GM23248 (cell line): ENCODE measurements around the gene CST7. TPM values are rescaled to one million over a fixed set of nuclear protein-coding genes. Genes with fewer than 3 reads are reported as not detected.

ENCODE experiments used
- DNase-seq: peaks from one replicate; pipeline ENCODE4 v3.0.0-alpha.2; 2015
- H2AFZ ChIP-seq: fragments of 200-600 bp; sonication (generic); 2 replicates; pipeline ENCODE4 v1.6.1; 2016; ENCODE audit warnings: antibody characterized with exemption
- H3F3A ChIP-seq: fragments of 200-600 bp; sonication (generic); 2 replicates; pipeline ENCODE4 v1.6.1; 2016; ENCODE audit warnings: mild to moderate bottlenecking, antibody characterized with exemption, mixed run types; ENCODE audit not compliant: insufficient read depth
- H3K27ac ChIP-seq: fragments of 200-600 bp; sonication (generic); 2 replicates; pipeline ENCODE4 v1.5.1; 2016; ENCODE audit warnings: mild to moderate bottlenecking
- H3K27me3 ChIP-seq: fragments of 200-600 bp; sonication (generic); replicated peaks from 2 replicates; pipeline ENCODE4 v1.6.1; 2016; ENCODE audit warnings: mild to moderate bottlenecking; ENCODE audit not compliant: insufficient read depth
- H3K36me3 ChIP-seq: fragments of 200-600 bp; sonication (generic); 2 replicates; pipeline ENCODE4 v1.6.1; 2016; ENCODE audit warnings: low read depth, mild to moderate bottlenecking
- H3K4me1 ChIP-seq: fragments of 200-600 bp; sonication (generic); 2 replicates; pipeline ENCODE4 v1.6.1; 2016; ENCODE audit warnings: mild to moderate bottlenecking; ENCODE audit not compliant: insufficient read depth
- H3K4me2 ChIP-seq: fragments of 200-600 bp; sonication (generic); one replicate; pipeline ENCODE4 v1.6.1; 2016; ENCODE audit warnings: mild to moderate bottlenecking; ENCODE audit not compliant: unreplicated experiment
- H3K4me3 ChIP-seq: fragments of 200-600 bp; sonication (generic); 2 replicates; pipeline ENCODE4 v1.5.1; 2016; ENCODE audit warnings: mild to moderate bottlenecking
- H3K79me2 ChIP-seq: fragments of 200-600 bp; sonication (generic); 2 replicates; pipeline ENCODE4 v1.6.1; 2016; ENCODE audit warnings: mild to moderate bottlenecking; ENCODE audit not compliant: insufficient read depth
- H3K9ac ChIP-seq: fragments of 200-600 bp; sonication (generic); 2 replicates; pipeline ENCODE4 v1.6.1; 2016; ENCODE audit warnings: mild to moderate bottlenecking
- H3K9me2 ChIP-seq: fragments of 200-600 bp; sonication (generic); 2 replicates; pipeline ENCODE4 v1.6.1; 2016; ENCODE audit warnings: mixed run types, mild to moderate bottlenecking, moderate library complexity; ENCODE audit not compliant: insufficient read depth
- H3K9me3 ChIP-seq: fragments of 200-600 bp; sonication (generic); one replicate; pipeline ENCODE4 v1.6.1; 2017; ENCODE audit warnings: low read depth
- H4K20me1 ChIP-seq: fragments of 200-600 bp; sonication (generic); 2 replicates; pipeline ENCODE4 v1.6.0; 2016; ENCODE audit not compliant: insufficient read depth
- EZH2 ChIP-seq: fragments of 200-600 bp; sonication (generic); IDR thresholded peaks from 2 replicates; pipeline ENCODE4 v1.6.1; 2018; ENCODE audit warnings: antibody characterized with exemption, mild to moderate bottlenecking; ENCODE audit not compliant: insufficient read depth, poor library complexity, severe bottlenecking
- EZH2phosphoT487 ChIP-seq: fragments of 200-600 bp; sonication (generic); IDR thresholded peaks from 2 replicates; pipeline ENCODE4 v1.6.1; 2018; ENCODE audit warnings: antibody characterized with exemption, moderate library complexity, mild to moderate bottlenecking, low read depth; ENCODE audit not compliant: insufficient read depth
- WGBS, 2 experiments: methylation state at CpG; one replicate each; pipeline ENCODE4 v1.1.6; 2015 to 2017; ENCODE audit warnings: low lambda C conversion rate in 2 of 2, low coverage in 1 of 2; ENCODE audit errors: missing lambda C conversion rate in 2 of 2; 5-methylcytosine and 5-hydroxymethylcytosine counted together
- in situ Hi-C: fragments of 300-500 bp; cut with MboI; formaldehyde crosslinking; loops from 2 replicates; pipeline ENCODE4 v1.15.0; 2020
- polyA plus RNA-seq: library from polyadenylated mRNA; unstranded; fragments of >200 nt; fragmentation: Nextera tagmentation; extraction: Ambion mirVana; gene quantifications from 2 replicates; pipeline ENCODE4 v1.2.1, GENCODE V29; 2016
- total RNA-seq: library from RNA; depleted of rRNA; stranded (reverse); fragments of >200 nt; shearing (Covaris generic); gene quantifications from 2 replicates; pipeline ENCODE4 v1.2.3, GENCODE V29; 2014

The CST7 gene
- total and polyA plus RNA-seq, 2 experiments from 2014 or later: not detected

DNA sequence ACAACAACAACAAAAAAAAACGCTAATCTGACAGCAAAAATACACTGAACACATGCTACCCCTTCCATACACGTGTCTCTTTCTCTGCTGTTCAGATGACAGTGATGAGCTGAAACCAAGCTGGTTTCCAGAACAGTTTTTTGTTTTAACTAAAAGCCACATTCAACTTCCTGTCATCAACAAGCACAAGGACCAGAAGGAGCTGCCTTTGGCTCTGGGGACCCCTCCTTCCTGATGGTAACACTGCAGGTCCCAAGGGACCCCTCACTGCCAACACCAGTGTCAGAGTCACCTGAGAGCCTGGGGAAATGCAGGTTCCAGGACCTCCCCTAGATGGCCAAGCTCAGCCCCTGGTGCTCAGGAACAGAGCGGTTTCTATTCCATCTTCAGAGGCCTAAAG lies 6.0 kb downstream of the CST7 start:
- no peaks in the 10 kb centered on the region for H3K9me3 ChIP-seq
- no peaks in the 10 kb centered on the region for H4K20me1 ChIP-seq
- in situ Hi-C loops: no loop called here
- no peaks in the 10 kb centered on the region for H3K36me3 ChIP-seq
- no peaks in the 10 kb centered on the region for H3F3A ChIP-seq
- H3K4me1 ChIP-seq: no peaks in the 10 kb centered on the region
- TF ChIP-seq EZH2phosphoT487 (no peak), EZH2 (no peak)
- H3K4me3 ChIP-seq: no peak overlapping the region
- H3K9me2 ChIP-seq: no peaks in the 10 kb centered on the region
- H3K9ac ChIP-seq: no peak overlapping the region
- no peaks in the 10 kb centered on the region for H3K79me2 ChIP-seq
- WGBS, 2 experiments: 63 to 67% methylated on average over 3 of the region's 3 CpGs
- no peak overlapping the region for H3K27ac ChIP-seq
- no peak overlapping the region for H3K4me2 ChIP-seq
- H3K27me3 ChIP-seq: no peaks in the 10 kb centered on the region
- DNase-seq: no peak
- H2AFZ ChIP-seq: no peak overlapping the region

DNA sequence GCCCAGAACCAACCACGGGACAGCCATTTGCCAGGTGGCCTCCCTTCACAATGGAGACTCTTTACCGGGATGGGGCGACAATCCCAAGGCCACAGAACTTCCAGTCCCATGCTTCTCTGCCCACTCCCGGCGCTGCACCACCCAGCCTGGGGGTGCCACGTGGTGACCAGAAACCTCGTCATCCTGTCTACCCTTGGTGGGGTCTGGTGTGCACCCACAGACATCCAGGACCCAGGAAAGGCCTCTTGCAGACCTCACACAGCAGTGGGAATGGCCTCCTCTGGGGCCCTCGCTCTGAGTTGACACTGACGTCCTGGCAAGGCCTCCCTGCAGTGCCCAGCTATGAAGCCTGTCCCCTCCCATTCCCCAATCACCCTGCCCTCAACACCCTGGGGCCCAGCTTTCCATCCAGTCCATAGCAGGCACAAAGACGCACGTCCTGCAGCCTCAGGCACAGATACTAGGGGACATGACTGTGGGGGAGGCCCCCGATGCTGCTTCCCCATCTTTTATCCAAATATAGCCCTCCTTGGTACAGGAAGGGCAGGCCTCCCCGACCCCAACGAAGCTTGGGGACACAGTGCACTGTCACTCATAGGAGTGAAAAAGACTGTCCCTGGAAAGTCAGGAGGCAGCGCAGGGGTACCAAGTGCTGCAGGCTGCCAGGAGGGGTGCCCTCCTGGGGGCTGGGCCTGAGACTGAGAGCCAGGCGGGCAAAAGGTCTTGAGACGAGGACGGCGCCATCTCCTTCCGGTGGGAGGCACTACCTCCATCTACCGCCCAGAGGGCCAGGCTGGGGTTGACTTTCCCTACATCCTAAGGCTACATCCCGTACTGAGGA lies 7.2 kb downstream of the CST7 start:
- no peaks in the 10 kb centered on the region for H3K4me1 ChIP-seq
- in situ Hi-C loops: no loop called here
- H4K20me1 ChIP-seq: no peaks in the 10 kb centered on the region
- H3K4me2 ChIP-seq: no peak overlapping the region
- no peaks in the 10 kb centered on the region for H3K27me3 ChIP-seq
- no peak overlapping the region for H3K27ac ChIP-seq
- no peak overlapping the region for H3K9ac ChIP-seq
- TF ChIP-seq EZH2 (no peak), EZH2phosphoT487 (no peak)
- no peak overlapping the region for H3K4me3 ChIP-seq
- H3K79me2 ChIP-seq: no peaks in the 10 kb centered on the region
- 94 to 95% methylated on average over 22 of the region's 22 CpGs for WGBS, 2 experiments
- no peak for DNase-seq
- H2AFZ ChIP-seq: no peak overlapping the region
- no peaks in the 10 kb centered on the region for H3K36me3 ChIP-seq
- H3K9me2 ChIP-seq: no peaks in the 10 kb centered on the region
- no peaks in the 10 kb centered on the region for H3F3A ChIP-seq
- H3K9me3 ChIP-seq: no peaks in the 10 kb centered on the region

DNA sequence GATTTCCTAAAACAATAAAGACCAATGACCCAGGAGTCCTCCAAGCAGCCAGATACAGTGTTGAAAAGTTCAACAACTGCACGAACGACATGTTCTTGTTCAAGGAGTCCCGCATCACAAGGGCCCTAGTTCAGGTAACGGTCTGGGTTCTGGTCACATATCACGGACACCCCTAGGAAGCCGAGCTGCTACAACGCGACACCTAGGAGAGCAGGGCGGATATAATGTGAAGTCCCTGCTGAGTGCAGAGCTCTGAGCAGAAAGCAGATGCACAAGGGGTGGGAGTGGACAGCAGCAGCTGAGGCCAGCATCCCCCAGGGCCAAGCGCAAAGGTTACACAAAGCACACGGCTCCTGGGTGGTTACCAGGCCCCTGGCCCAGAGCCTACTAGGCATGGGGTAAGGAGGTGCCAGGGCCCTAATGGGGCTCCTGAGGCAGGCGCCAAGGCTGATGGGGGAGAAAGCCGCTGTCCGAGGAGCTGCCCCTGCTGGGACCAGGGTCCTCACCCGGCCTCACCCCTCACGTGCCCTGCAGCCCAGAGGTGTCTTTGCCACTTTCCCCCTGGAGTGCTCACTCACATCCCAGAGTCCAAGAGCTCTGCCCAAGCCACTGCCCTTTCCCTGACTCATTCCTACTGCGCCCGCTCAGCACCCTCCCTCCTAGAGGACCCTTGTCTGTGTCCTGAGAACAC lies 8.4 kb downstream of the CST7 start:
- Histone ChIP-seq H3K27ac (no peak overlapping the region), H4K20me1 (no peaks in the 10 kb centered on the region), H3K4me2 (no peak overlapping the region), H3K27me3 (no peaks in the 10 kb centered on the region), H3K4me1 (no peaks in the 10 kb centered on the region), H3K4me3 (no peak overlapping the region), H3K9ac (no peak overlapping the region), H2AFZ (no peak overlapping the region), H3K9me2 (no peaks in the 10 kb centered on the region), H3K36me3 (no peaks in the 10 kb centered on the region), H3K79me2 (no peaks in the 10 kb centered on the region), H3K9me3 (no peaks in the 10 kb centered on the region), H3F3A (no peaks in the 10 kb centered on the region)
- 94% methylated on average over 18 of the region's 18 CpGs for WGBS, 2 experiments
- in situ Hi-C loops: no loop called here
- DNase-seq: no peak
- no peak for TF ChIP-seq EZH2
- no peak for TF ChIP-seq EZH2phosphoT487

DNA sequence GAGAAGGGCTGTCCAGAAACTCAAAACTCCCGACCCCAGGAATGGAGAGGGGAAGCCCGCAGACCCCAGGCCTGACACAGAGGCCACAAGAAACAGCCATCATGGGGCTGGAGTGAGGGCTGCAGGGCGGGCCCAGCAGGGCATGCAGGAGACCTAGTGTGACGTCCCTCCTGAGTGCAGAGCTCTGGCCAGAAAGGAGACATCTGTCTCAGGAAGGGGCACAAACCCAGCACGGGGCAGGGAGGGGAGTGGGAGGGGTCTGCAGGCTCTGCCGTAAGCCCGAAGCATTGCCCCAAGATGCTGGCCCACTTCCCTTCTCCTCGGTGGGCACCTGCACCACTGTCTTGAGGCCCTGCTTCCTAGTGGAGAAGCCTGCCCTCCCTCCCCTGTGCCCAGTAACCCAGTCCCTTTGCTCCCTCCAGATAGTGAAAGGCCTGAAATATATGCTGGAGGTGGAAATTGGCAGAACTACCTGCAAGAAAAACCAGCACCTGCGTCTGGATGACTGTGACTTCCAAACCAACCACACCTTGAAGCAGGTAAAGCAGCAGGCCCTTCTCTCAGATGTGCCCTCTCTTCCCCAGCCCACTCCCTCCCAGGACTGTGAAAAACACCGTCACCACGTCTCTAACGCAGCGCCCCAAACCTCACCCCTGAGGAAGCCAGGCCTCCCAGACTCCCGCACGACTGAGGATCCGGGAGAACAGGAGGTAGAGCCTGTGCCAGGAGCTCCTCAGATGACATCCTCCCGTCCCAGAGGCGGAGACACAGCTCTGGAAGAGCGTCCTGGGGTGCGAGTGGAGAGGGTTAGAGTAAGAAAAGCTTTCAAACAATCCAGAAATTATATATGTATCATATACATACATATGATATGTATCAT lies 9.7 kb downstream of the CST7 start:
- Histone ChIP-seq H3K4me3 (no peak overlapping the region), H3K9ac (no peak overlapping the region), H3K9me2 (no peaks in the 10 kb centered on the region), H3K27me3 (no peaks in the 10 kb centered on the region), H3K36me3 (no peaks in the 10 kb centered on the region), H2AFZ (no peak overlapping the region), H3K9me3 (no peaks in the 10 kb centered on the region), H4K20me1 (no peaks in the 10 kb centered on the region), H3K27ac (no peak overlapping the region), H3K4me2 (no peak overlapping the region), H3K79me2 (no peaks in the 10 kb centered on the region), H3K4me1 (no peaks in the 10 kb centered on the region), H3F3A (no peaks in the 10 kb centered on the region)
- in situ Hi-C loops: no loop called here
- TF ChIP-seq EZH2: no peak
- no peak for TF ChIP-seq EZH2phosphoT487
- no peak for DNase-seq
- whole genome bisulfite sequencing, 2 experiments: 72 to 76% methylated on average over 20 of the region's 20 CpGs
